Trophoblast cell (in vitro differentiated cells and primary cell): Measurements from ENCODE around the gene PAN2.
A peak's percentile ranks its signal among the peaks of the same experiment; 100 is the strongest.

Experiments used
- DNase-seq, 2 donors: peaks; one replicate each; pipeline ENCODE4 v3.0.0-alpha.2; 2016
- H2AFZ ChIP-seq: 2 replicates; pipeline ENCODE4 v1.6.1; 2013; ENCODE audit warnings: low read length, moderate library complexity, mild to moderate bottlenecking; ENCODE audit not compliant: insufficient read depth, poor library complexity
- H2AK5ac ChIP-seq: 2 replicates; pipeline ENCODE4 v1.6.1; 2013; ENCODE audit warnings: mild to moderate bottlenecking, low read length
- H2BK120ac ChIP-seq: 2 replicates; pipeline ENCODE4 v1.6.1; 2013; ENCODE audit warnings: low read length, mild to moderate bottlenecking, moderate library complexity; ENCODE audit not compliant: insufficient read depth, poor library complexity
- H2BK12ac ChIP-seq: 2 replicates; pipeline ENCODE4 v1.6.1; 2013; ENCODE audit warnings: mild to moderate bottlenecking, low read length, moderate library complexity
- H2BK5ac ChIP-seq: 2 replicates; pipeline ENCODE4 v1.6.1; 2013; ENCODE audit warnings: low read length, low read depth, moderate library complexity, mild to moderate bottlenecking; ENCODE audit not compliant: poor library complexity
- H3K14ac ChIP-seq: 2 replicates; pipeline ENCODE4 v1.6.1; 2013; ENCODE audit warnings: mild to moderate bottlenecking, low read length
- H3K18ac ChIP-seq: 2 replicates; pipeline ENCODE4 v1.6.1; 2013; ENCODE audit warnings: mild to moderate bottlenecking, low read length
- H3K23ac ChIP-seq: 2 replicates; pipeline ENCODE4 v1.6.1; 2013; ENCODE audit warnings: low read length
- H3K27ac ChIP-seq: 2 replicates; pipeline ENCODE4 v1.5.1; 2013; ENCODE audit warnings: low read depth, mild to moderate bottlenecking, inconsistent platforms, low read length, moderate library complexity
- H3K27me3 ChIP-seq: 2 replicates; pipeline ENCODE4 v1.6.1; 2013; ENCODE audit warnings: inconsistent platforms, mild to moderate bottlenecking, low read length, moderate library complexity; ENCODE audit not compliant: insufficient read depth
- H3K36me3 ChIP-seq, 2 experiments: 1 replicate in 1 of 2; 2 replicates in 1 of 2; pipeline ENCODE4 v1.6.1; 2013; ENCODE audit warnings: low read length in 2 of 2, mild to moderate bottlenecking in 2 of 2, moderate library complexity in 1 of 2; ENCODE audit not compliant: insufficient read depth in 2 of 2, control insufficient read depth in 1 of 2
- H3K4ac ChIP-seq: 2 replicates; pipeline ENCODE4 v1.6.1; 2013; ENCODE audit warnings: low read depth, mild to moderate bottlenecking, low read length, moderate library complexity
- H3K4me1 ChIP-seq, 2 experiments: 1 replicate in 1 of 2; 2 replicates in 1 of 2; pipeline ENCODE4 v1.6.1; 2013; ENCODE audit warnings: low read length in 2 of 2, mild to moderate bottlenecking in 2 of 2, moderate library complexity in 1 of 2; ENCODE audit not compliant: insufficient read depth in 2 of 2, control insufficient read depth in 1 of 2
- H3K4me2 ChIP-seq: 2 replicates; pipeline ENCODE4 v1.6.1; 2013; ENCODE audit warnings: inconsistent platforms, mild to moderate bottlenecking, low read length, moderate library complexity
- H3K4me3 ChIP-seq: 2 replicates; pipeline ENCODE4 v1.5.1; 2013; ENCODE audit warnings: mild to moderate bottlenecking, low read depth, low read length, inconsistent platforms
- H3K79me1 ChIP-seq: one replicate; pipeline ENCODE4 v1.6.1; 2013; ENCODE audit warnings: low read length
- H3K79me2 ChIP-seq: 2 replicates; pipeline ENCODE4 v1.6.1; 2013; ENCODE audit warnings: low read length, mild to moderate bottlenecking; ENCODE audit not compliant: control insufficient read depth, insufficient read depth, poor library complexity
- H3K9ac ChIP-seq: 2 replicates; pipeline ENCODE4 v1.6.1; 2013; ENCODE audit warnings: mild to moderate bottlenecking, low read length
- H3K9me3 ChIP-seq: 2 replicates; pipeline ENCODE4 v1.6.1; 2013; ENCODE audit warnings: low read depth, mild to moderate bottlenecking, control low read depth, inconsistent platforms, low read length; ENCODE audit not compliant: insufficient read depth
- H4K12ac ChIP-seq: 2 replicates; pipeline ENCODE4 v1.6.1; 2013; ENCODE audit warnings: low read depth, mild to moderate bottlenecking, low read length, moderate library complexity
- H4K8ac ChIP-seq: 2 replicates; pipeline ENCODE4 v1.6.1; 2013; ENCODE audit warnings: low read depth, mild to moderate bottlenecking, low read length, moderate library complexity
- H4K91ac ChIP-seq: one replicate; pipeline ENCODE4 v1.6.1; 2013; ENCODE audit warnings: low read depth, mild to moderate bottlenecking, low read length, moderate library complexity
- WGBS: extraction: QIAGEN DNeasy Blood & Tissue Kit; methylation state at CpG from one replicate; pipeline ENCODE4 v1.1.7; 2013; ENCODE audit warnings: missing lambda C conversion rate; ENCODE audit not compliant: insufficient read length, insufficient coverage; ENCODE audit errors: extremely low coverage; 5-methylcytosine and 5-hydroxymethylcytosine counted together

The PAN2 gene

DNA sequence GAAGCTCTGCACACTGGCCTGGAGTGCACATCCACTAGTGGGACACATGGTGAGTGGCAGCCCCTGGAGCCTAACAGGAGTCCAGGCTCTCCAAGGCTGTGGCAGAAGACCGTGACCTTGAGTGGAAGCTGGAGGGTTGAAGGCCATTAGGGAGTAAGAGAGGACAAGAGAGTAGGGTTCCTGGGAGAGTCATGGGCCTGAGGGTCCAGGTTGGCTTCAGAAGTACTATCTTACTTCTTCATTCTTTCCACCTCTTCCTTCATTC lies 5.3 kb upstream of the PAN2 start:
- H2BK120ac ChIP-seq, result no peak overlapping the region
- H3K79me2 ChIP-seq, result no peaks in the 10 kb centered on the region
- H3K9me3 ChIP-seq, result no peaks in the 10 kb centered on the region
- no peak overlapping the region for H2AK5ac ChIP-seq
- H3K27me3 ChIP-seq, result no peaks in the 10 kb centered on the region
- no peak overlapping the region for H3K9ac ChIP-seq
- H4K8ac ChIP-seq, result no peak overlapping the region
- H3K14ac ChIP-seq, result no peak overlapping the region
- H3K4me1 ChIP-seq, result peaks cover 2 to 5% of the 10 kb centered on the region in 2 experiments
- no peak overlapping the region for H3K27ac ChIP-seq
- no CpG with 5 or more reads among the region's 1 CpG for WGBS
- H3K4ac ChIP-seq, result no peak overlapping the region
- no peak overlapping the region for H2BK12ac ChIP-seq
- no peak overlapping the region for H3K4me3 ChIP-seq
- no peak for DNase-seq
- H4K91ac ChIP-seq, result no peak overlapping the region
- no peak overlapping the region for H2BK5ac ChIP-seq
- H3K36me3 ChIP-seq, result peaks cover 7 to 16% of the 10 kb centered on the region in 2 experiments
- H3K18ac ChIP-seq, result no peak overlapping the region
- H3K23ac ChIP-seq, result no peak overlapping the region
- H2AFZ ChIP-seq, result no peak overlapping the region
- no peak overlapping the region for H3K4me2 ChIP-seq
- no peaks in the 10 kb centered on the region for H3K79me1 ChIP-seq
- no peak overlapping the region for H4K12ac ChIP-seq

DNA sequence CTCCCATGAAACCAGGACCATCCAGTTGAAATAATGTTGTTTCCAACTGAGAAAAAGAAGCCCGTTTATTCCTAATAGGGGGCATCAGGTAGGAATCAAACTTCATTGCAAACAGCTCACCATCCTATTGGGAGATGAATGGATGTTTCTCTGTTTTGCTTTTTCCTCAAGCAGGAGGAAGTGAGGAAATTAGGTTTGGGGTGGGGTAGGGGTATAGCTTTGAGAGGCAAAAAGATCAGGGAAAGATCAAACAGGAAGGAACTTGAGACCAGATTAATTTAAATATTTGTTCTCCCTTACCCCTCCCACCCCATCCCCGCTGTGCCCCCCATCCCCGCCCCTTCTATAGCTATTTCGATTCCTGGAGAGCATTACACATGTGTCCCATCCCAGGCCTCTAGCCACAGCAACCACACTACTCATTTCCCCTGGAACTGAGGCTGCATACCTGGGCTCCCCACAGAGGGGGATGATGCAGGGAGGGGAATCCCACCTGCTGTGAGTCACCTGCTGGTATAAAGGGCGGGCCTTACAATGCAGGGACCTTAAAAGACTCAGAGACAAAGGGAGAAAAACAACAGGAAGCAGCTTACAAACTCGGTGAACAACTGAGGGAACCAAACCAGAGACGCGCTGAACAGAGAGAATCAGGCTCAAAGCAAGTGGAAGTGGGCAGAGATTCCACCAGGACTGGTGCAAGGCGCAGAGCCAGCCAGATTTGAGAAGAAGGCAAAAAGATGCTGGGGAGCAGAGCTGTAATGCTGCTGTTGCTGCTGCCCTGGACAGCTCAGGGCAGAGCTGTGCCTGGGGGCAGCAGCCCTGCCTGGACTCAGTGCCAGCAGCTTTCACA lies 4.7 kb upstream of the PAN2 start, which contains the start of gene IL23A:
TSS of gene IL23A (plus strand) at position 577 of the 850 bp plus-strand sequence. CDS start at position 738, 161 bp downstream.
- no peaks in the 10 kb centered on the region for H3K9me3 ChIP-seq
- no peak within 1 kb of the TSS for H2BK12ac ChIP-seq
- H3K4me1 ChIP-seq, result peaks cover 2 to 5% of the 10 kb centered on the region in 2 experiments
- no peak within 1 kb of the TSS for H4K91ac ChIP-seq
- H2BK120ac ChIP-seq, result no peak within 1 kb of the TSS
- H3K27me3 ChIP-seq, result no peaks in the 10 kb centered on the region
- peak; percentile 37 to 49 for DNase-seq
- H3K79me2 ChIP-seq, result no peaks in the 10 kb centered on the region
- no peak within 1 kb of the TSS for H2AK5ac ChIP-seq
- no peak within 1 kb of the TSS for H3K18ac ChIP-seq
- H3K14ac ChIP-seq, result no peak within 1 kb of the TSS
- no peak within 1 kb of the TSS for H4K12ac ChIP-seq
- no peak within 1 kb of the TSS for H2BK5ac ChIP-seq
- no peak within 1 kb of the TSS for H3K9ac ChIP-seq
- no peak within 1 kb of the TSS for H3K23ac ChIP-seq
- H2AFZ ChIP-seq, result no peak within 1 kb of the TSS
- WGBS, result no CpG with 5 or more reads among the region's 9 CpGs
- no peak within 1 kb of the TSS for H3K4ac ChIP-seq
- H3K79me1 ChIP-seq, result peaks cover 2% of the 10 kb centered on the region
- no peak within 1 kb of the TSS for H3K4me3 ChIP-seq
- no peak within 1 kb of the TSS for H4K8ac ChIP-seq
- H3K4me2 ChIP-seq, result no peak within 1 kb of the TSS
- no peak within 1 kb of the TSS for H3K27ac ChIP-seq
- peaks cover 3 to 11% of the 10 kb centered on the region in 2 experiments for H3K36me3 ChIP-seq

GRCh38 chr12:56337753-56338251 lies 4.0 kb upstream of the PAN2 start:
- Histone ChIP-seq H2BK120ac (no peak overlapping the region), H3K4me2 (no peak overlapping the region), H3K14ac (no peak overlapping the region), H4K8ac (no peak overlapping the region), H3K4ac (no peak overlapping the region), H3K23ac (no peak overlapping the region), H2BK12ac (no peak overlapping the region), H3K4me3 (no peak overlapping the region), H3K9me3 (no peaks in the 10 kb centered on the region), H3K27me3 (no peaks in the 10 kb centered on the region), H3K79me1 (peaks cover 8% of the 10 kb centered on the region), H3K9ac (no peak overlapping the region), H2AK5ac (no peak overlapping the region), H3K79me2 (peaks cover 2% of the 10 kb centered on the region), H2AFZ (no peak overlapping the region), H3K4me1 (peaks cover 9 to 12% of the 10 kb centered on the region in 2 experiments), H3K18ac (no peak overlapping the region), H4K91ac (no peak overlapping the region), H2BK5ac (no peak overlapping the region), H3K27ac (no peak overlapping the region), H4K12ac (no peak overlapping the region), H3K36me3 (peaks cover 0 to 3% of the 10 kb centered on the region in 2 experiments)
- peak in 1 of 2 donors; percentile 23 for DNase-seq
- no CpG with 5 or more reads among the region's 8 CpGs for WGBS

DNA sequence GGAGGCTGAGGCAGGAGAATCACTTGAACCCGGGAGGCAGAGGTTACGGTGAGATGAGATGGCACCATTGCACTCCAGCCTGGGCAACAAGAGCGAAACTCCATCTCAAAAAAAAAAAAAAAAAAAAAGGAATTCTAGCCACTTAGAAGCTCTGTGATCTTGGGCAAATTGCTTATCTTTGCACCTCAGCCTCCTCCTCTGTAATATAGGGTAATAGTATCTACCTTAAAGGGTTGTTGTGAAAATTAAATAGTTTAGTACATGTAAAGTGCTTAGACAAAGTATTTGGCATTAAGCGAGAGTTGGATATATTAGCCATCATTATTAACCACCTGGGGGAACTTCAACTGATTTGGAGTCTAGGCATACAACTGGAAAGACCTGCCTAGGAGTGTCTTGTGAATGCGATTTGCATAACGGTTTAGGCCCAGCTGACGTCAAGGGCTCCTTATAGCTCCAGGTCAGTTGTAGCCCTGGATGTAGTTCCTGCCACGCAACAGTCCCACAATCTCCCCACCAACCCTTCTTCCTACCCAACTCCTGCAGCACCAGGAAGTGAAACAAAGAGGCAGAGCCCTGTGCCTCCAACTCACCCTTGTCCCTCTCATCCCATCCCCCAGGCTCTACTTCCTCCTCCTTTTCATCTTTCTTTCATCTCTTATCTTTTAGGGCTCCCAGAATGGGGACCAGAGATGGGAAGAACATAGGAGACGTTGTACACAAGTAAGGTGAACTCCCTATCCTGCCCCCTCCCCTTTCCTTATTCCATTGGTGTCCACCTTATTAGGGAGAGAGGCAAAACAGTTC lies 2.8 kb upstream of the PAN2 start:
- Histone ChIP-seq H3K9ac (no peak overlapping the region), H3K27me3 (no peaks in the 10 kb centered on the region), H2BK12ac (no peak overlapping the region), H4K8ac (no peak overlapping the region), H4K91ac (no peak overlapping the region), H3K18ac (no peak overlapping the region), H3K4ac (no peak overlapping the region), H3K79me1 (peaks cover 8% of the 10 kb centered on the region), H3K79me2 (peaks cover 2% of the 10 kb centered on the region), H3K14ac (no peak overlapping the region), H2BK5ac (no peak overlapping the region), H3K4me1 (peaks cover 9 to 13% of the 10 kb centered on the region in 2 experiments), H4K12ac (no peak overlapping the region), H3K23ac (peak overlapping the region; percentile 78), H3K27ac (no peak overlapping the region), H3K4me3 (no peak overlapping the region), H2BK120ac (no peak overlapping the region), H3K4me2 (no peak overlapping the region), H2AK5ac (no peak overlapping the region), H3K9me3 (no peaks in the 10 kb centered on the region), H3K36me3 (no peaks in the 10 kb centered on the region), H2AFZ (no peak overlapping the region)
- WGBS, result no CpG with 5 or more reads among the region's 9 CpGs
- peak in 1 of 2 donors; percentile 44 for DNase-seq
